Mucosa of stomach (tissue), 1 donor: Measurements from ENCODE around the gene GFY.
"Not testable (repeated sequence)": the region's sequence is repeated elsewhere in the genome, so short reads cannot be mapped to it uniquely, and the experiment has no call there.

Experiments used
- H3K27me3 ChIP-seq: one replicate; pipeline ENCODE4 v1.7.0; 2013; ENCODE audit warnings: mild to moderate bottlenecking, low read length; ENCODE audit not compliant: control insufficient read depth, insufficient read depth
- H3K36me3 ChIP-seq: one replicate; pipeline ENCODE4 v1.7.0; 2013; ENCODE audit warnings: low read length; ENCODE audit not compliant: control insufficient read depth, insufficient read depth
- H3K4me1 ChIP-seq: one replicate; pipeline ENCODE4 v1.7.0; 2013; ENCODE audit warnings: mild to moderate bottlenecking, low read length; ENCODE audit not compliant: control insufficient read depth, insufficient read depth
- H3K4me3 ChIP-seq: one replicate; pipeline ENCODE4 v1.7.0; 2013; ENCODE audit warnings: low read length
- H3K9ac ChIP-seq: one replicate; pipeline ENCODE4 v1.7.0; 2013; ENCODE audit warnings: mild to moderate bottlenecking, low read length, moderate library complexity
- H3K9me3 ChIP-seq: one replicate; pipeline ENCODE4 v1.7.0; 2013; ENCODE audit warnings: mild to moderate bottlenecking, low read length, moderate library complexity; ENCODE audit not compliant: control insufficient read depth
- donor health status: Pancreatic carcinoma.

Gene GFY

DNA sequence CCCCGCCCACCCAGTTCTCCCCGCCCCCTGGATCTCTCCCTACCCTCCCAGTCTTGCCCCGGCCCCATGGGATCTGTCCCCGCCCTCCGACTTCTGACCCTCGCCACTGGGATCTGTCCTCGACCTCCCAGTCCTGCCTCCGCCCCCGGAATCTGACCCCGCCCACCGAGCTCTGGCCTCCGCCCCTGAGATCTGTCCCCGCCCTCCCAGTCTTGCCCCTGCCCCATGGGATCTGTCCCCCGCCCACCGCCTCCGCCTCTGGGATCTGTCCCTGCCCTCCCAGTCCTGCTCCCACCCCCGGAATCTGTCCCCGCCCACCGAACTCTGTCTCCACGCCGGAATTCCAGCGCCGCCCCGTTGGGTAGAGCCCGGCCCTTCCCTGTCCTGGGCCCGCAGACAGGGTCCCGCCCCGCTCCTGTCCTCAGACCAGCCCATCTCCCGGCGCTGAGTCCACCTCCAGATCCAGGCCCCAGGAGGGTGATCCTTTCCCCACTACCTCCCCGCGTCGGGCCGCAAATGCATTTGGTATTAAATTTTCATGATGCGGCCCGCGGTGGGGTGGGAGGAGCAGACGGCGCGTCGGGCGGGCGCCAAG, 17.7 kb downstream of the GFY start:
- peaks cover 4% of the 10 kb centered on the region for H3K4me1 ChIP-seq
- H3K27me3 ChIP-seq, result peaks cover 45% of the 10 kb centered on the region
- no peaks in the 10 kb centered on the region for H3K36me3 ChIP-seq
- peak overlapping the region; percentile 55 for H3K9ac ChIP-seq
- H3K4me3 ChIP-seq, result peak overlapping the region; percentile 35
- no peaks in the 10 kb centered on the region for H3K9me3 ChIP-seq

GRCh38 chr19:49443366-49444099, 18.3 kb downstream of the GFY start:
- H3K9ac ChIP-seq, result peak overlapping the region; percentile 55

DNA sequence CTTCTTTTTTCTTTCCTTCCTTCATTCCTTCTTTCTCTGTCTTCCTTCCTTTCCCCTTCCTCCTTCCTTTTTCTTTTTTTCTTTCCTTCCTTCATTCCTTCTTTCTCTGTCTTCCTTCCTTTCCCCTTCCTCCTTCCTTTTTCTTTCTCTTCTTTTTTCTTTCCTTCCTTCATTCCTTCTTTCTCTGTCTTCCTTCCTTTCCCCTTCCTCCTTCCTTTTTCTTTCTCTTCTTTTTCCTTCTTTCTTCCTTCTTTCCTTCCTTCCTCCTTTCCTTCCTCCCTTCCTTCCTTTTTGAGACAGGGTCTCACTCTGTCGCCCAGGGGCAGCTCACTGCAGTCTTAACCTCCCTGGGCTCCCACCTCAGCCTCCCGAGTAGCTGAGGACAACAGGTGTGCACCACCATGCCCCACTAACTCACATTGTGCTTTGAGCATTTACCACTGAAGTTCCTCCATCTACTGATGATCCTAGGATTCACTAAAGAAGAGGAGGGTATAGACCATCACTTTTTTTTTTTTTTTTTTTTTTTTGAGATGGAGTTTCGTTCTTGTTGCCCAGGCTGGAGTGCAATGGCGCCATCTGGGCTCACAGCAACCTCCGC, 19.0 kb downstream of the GFY start:
- H3K9me3 ChIP-seq, H3K4me1 ChIP-seq, H3K36me3 ChIP-seq, H3K9ac ChIP-seq, H3K4me3 ChIP-seq: not testable (repeated sequence)
- peaks cover 32% of the 10 kb centered on the region for H3K27me3 ChIP-seq

More at GRCh38 chr19:49443366-49444099, 18.3 kb downstream of the GFY start:
- Histone ChIP-seq H3K9me3 (no peaks in the 10 kb centered on the region), H3K36me3 (no peaks in the 10 kb centered on the region), H3K4me1 (peaks cover 4% of the 10 kb centered on the region), H3K4me3 (peak overlapping the region; percentile 35), H3K27me3 (peaks cover 38% of the 10 kb centered on the region)

GRCh38 chr19:49445997-49446396, 20.8 kb downstream of the GFY start:
- H3K9me3 ChIP-seq, result no peaks in the 10 kb centered on the region
- H3K4me3 ChIP-seq, result no peak overlapping the region
- H3K27me3 ChIP-seq, result peaks cover 14% of the 10 kb centered on the region
- peaks cover 10% of the 10 kb centered on the region for H3K4me1 ChIP-seq
- H3K36me3 ChIP-seq, result peaks cover 9% of the 10 kb centered on the region
- H3K9ac ChIP-seq, result no peak overlapping the region

DNA sequence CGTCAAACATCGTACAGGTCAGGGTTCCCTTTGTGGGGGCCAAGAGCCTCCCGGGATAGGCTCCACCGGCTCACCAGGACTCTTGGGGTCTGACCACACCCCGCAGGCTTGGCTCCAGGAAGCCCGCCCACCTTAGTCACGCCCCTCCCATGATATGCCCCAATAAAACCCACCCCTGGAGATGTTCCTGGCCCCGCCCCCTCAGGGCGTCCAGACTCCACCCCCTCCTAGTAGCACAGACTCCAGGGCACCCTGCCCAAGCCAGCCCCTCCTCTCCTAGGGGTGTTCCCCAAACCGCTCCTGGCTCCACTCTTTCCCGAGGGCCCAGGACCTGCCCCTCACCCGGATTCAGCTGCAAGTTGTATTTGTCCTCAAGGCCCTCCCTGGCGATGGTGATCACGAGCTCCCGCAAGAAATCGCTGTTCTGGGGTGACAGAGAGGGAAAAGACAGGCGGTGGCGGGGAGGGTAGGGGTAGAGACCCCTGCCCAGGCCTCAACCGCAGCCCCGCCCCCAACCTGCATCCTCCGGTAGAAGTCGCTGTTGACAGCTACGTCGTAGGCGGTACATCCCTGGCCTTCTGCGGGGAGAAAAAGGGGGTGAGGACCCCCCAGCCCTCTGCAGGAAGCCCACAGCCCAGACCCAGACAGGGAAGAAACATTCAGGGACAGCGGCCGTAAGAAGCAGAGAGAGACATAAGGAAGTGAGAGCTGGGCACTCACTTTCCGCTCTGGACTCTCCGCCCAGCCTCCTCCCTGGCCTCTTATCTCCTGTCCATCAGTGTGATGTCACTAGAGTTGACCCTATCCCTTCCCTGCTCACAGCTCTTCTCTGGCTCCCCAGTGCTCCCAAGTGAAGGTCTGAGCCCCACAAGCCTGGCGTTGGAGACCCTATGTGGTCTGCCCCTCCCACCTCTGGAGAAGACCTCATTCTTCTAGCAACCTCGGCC, 22.6 kb downstream of the GFY start:
- Histone ChIP-seq H3K4me3 (no peak overlapping the region), H3K36me3 (peaks cover 9% of the 10 kb centered on the region), H3K9ac (no peak overlapping the region)

DNA sequence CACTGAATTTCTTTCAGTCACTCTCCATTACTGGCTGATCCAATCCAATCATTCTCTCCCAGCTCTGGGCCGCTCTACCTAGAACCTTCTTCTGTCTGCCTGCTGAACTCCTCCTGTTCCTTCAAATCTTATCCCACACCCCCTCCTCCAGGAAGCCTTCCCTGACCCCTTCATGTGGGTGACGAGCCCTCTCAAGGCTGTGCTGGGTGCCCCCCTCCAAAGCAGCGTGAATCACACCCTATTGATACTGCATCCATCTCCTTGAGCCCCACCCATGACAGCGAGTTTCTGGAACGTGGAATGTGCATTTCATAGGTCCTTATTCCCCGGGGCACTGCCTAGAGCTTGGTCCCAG, 23.2 kb downstream of the GFY start:
- no peaks in the 10 kb centered on the region for H3K27me3 ChIP-seq
- H3K9ac ChIP-seq, result no peak overlapping the region
- no peak overlapping the region for H3K4me3 ChIP-seq
- H3K4me1 ChIP-seq, result peaks cover 12% of the 10 kb centered on the region
- peaks cover 9% of the 10 kb centered on the region for H3K36me3 ChIP-seq
- no peaks in the 10 kb centered on the region for H3K9me3 ChIP-seq

More for the DNA sequence above, 22.6 kb downstream of the GFY start:
- Histone ChIP-seq H3K4me1 (peaks cover 12% of the 10 kb centered on the region), H3K27me3 (no peaks in the 10 kb centered on the region), H3K9me3 (no peaks in the 10 kb centered on the region)

DNA sequence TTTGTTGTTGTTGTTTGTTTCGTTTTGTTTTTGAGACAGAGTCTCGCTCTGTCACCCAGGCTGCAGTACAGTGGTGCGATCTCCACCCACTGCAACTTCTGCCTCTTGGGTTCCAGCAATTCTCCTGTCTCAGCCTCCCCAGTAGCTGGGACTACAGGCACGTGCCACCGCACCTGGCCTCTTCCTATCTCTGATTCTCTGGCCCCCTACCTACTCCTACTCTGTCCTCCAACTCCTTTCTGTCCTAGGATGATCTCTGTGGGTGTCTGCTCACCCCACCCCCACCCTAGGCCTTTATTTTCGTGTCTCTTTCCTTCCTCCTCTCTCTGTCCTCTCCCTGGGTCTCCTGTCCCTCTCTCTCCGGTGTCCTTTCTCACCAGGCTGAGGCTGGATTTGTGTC, 25.2 kb downstream of the GFY start:
- H3K9ac ChIP-seq, result peak overlapping the region; percentile 95

DNA sequence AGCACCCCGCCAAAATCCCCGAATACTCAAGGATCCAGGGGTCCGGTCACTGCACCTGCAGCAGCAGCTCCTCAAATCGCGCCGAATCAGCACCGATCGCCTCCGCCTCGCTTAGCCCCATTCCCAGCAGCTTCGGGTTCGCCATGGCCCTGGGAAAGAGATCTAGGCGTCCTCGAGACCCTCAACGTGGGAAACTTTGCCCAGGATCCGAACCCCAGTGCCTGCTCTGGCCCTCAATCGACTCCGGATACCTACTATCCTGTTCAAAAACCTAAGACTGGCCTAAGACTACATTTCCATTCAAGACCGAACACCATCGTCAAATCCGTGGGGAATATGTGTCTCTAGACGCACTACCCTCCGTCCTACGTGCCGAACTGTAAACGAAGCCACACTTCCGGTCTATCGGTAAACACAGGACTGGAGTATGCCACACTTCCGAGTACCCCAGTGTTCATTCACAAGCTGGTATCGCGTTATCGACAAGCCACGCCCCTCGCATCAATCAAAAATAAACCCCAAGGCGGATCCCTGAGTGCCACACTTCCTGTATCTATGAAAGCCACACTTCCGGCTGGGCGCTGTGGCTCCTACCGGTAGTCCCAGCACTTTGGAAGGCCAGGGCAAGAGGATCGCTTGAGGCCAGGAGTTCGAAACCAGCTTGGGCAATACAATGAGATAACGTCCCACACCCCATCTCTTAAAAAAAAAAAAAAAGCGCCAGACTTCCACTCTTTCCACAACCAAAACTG, 26.4 kb downstream of the GFY start, which contains the start of gene PIH1D1:
PIH1D1 (minus strand) TSS at position 385 of the 752 bp plus-strand sequence; CDS start at position 145, 240 bp downstream.
- H3K36me3 ChIP-seq, result peaks cover 9% of the 10 kb centered on the region
- H3K4me3 ChIP-seq, result peak within 1 kb of the TSS; percentile 99
- H3K27me3 ChIP-seq, result no peaks in the 10 kb centered on the region
- H3K9ac ChIP-seq, result peak within 1 kb of the TSS; percentile 97
- peaks cover 18% of the 10 kb centered on the region for H3K4me1 ChIP-seq
- H3K9me3 ChIP-seq, result no peaks in the 10 kb centered on the region

More for the DNA sequence above, 25.2 kb downstream of the GFY start:
- peak overlapping the region; percentile 8 for H3K4me3 ChIP-seq
- no peaks in the 10 kb centered on the region for H3K9me3 ChIP-seq
- peaks cover 9% of the 10 kb centered on the region for H3K36me3 ChIP-seq
- H3K27me3 ChIP-seq, result no peaks in the 10 kb centered on the region
- peaks cover 18% of the 10 kb centered on the region for H3K4me1 ChIP-seq

DNA sequence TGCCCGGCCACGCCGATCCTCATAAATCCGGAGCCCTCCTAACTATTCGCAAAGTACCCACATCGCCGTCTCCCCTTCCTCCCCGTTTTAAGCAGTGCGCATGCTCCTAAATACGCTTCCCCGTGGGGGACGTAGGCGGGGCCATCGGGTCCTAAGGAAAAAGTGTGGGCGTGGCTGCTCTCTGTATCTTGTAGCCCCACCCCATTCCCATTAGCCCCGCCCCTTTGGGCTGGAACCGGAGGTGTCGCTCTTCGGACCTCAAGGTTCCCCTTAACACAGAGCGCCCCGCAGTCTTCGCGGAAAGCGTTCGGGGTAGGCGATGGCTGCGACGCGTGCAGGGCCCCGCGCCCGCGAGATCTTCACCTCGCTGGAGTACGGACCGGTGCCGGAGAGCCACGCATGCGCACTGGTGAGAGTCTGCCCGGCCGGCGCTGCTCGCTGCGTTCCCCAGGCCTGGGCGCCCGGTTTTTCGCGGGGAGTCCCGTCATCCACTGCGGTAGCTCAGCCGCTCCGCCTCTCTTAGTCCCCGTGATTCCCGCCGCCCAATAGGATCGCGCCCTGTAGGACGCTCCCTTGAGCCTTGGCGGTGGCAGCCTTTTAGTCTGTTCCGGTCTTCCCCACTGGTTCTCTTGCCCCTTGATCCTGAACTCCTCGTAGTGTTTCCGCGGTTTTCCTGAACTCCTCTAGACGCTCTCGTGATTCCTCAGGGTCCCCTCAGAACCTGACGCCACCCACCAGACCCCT, 28.0 kb downstream of the GFY start, which contains the start of gene ALDH16A1:
ALDH16A1 (plus strand) TSS at position 213 of the 744 bp plus-strand sequence; CDS start at position 320, 107 bp downstream.
- Histone ChIP-seq H3K36me3 (peaks cover 9% of the 10 kb centered on the region), H3K9me3 (no peaks in the 10 kb centered on the region), H3K4me3 (peak within 1 kb of the TSS; percentile 81), H3K9ac (peak within 1 kb of the TSS; percentile 97), H3K27me3 (no peaks in the 10 kb centered on the region), H3K4me1 (peaks cover 18% of the 10 kb centered on the region)

DNA sequence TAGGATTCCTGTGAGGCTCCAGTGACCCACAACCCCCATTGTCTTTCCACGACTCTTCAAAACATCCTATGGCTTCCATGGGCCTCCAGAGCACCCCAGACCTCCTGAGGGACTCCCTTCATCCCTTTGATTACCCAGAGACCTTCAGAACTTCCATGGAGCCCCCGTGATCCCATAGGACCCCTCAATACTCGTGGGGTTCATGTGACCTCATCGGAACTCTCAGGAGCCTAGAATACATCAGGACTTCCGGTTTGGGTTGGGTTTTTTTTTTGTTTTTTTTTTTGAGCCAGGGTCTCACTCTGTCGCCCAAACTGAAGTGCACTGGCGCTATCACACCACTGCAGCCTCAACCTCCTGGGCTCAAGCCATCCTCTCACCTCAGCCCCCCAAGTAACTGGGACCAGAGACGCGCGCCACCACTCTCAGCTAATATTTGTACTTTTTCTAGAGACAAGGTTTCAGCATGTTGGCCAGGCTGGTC, 28.6 kb downstream of the GFY start:
- H3K4me1 ChIP-seq, result peaks cover 22% of the 10 kb centered on the region
- H3K9ac ChIP-seq, result peak overlapping the region; percentile 97
- H3K4me3 ChIP-seq, result peak overlapping the region; percentile 81
- no peaks in the 10 kb centered on the region for H3K27me3 ChIP-seq
- H3K9me3 ChIP-seq, result no peaks in the 10 kb centered on the region
- H3K36me3 ChIP-seq, result peaks cover 7% of the 10 kb centered on the region
